Liver (tissue), 9 donors: ENCODE results near the gene STAC2. TPM values are rescaled to one million over a fixed set of nuclear protein-coding genes. Genes with fewer than 3 reads are reported as not detected.

Experiments used
- DNase-seq: peaks from one replicate; pipeline ENCODE4 v3.0.0-alpha.2; 2017; ENCODE audit warnings: low spot score
- H3K27ac ChIP-seq, 2 donors: one replicate each; pipeline ENCODE4 v1.7.0; 2013; ENCODE audit warnings: inconsistent platforms in 2 of 2, low read length in 2 of 2, control low read depth in 1 of 2, low read depth in 1 of 2, mild to moderate bottlenecking in 1 of 2
- H3K27me3 ChIP-seq, 4 donors: one replicate each; pipeline versions ENCODE4 v1.6.1 to v1.7.0; 2013; ENCODE audit warnings: low read length in 3 of 4, inconsistent platforms in 1 of 4, mild to moderate bottlenecking in 1 of 4, moderate library complexity in 1 of 4; ENCODE audit not compliant: control insufficient read depth in 4 of 4, insufficient read depth in 4 of 4
- H3K36me3 ChIP-seq, 4 donors: one replicate each; pipeline versions ENCODE4 v1.6.1 to v1.7.0; 2013; ENCODE audit warnings: low read length in 3 of 4, mild to moderate bottlenecking in 3 of 4, low read depth in 1 of 4, moderate library complexity in 1 of 4; ENCODE audit not compliant: control insufficient read depth in 4 of 4, insufficient read depth in 3 of 4
- H3K4me1 ChIP-seq, 4 donors: one replicate each; pipeline versions ENCODE4 v1.6.1 to v1.7.0; 2013; ENCODE audit warnings: low read length in 3 of 4, mild to moderate bottlenecking in 3 of 4, moderate library complexity in 1 of 4; ENCODE audit not compliant: control insufficient read depth in 4 of 4, insufficient read depth in 4 of 4
- H3K4me3 ChIP-seq, 3 donors: one replicate each; pipeline versions ENCODE4 v1.6.1 to v1.7.0; 2013; ENCODE audit warnings: low read length in 3 of 3, control low read depth in 1 of 3, low read depth in 1 of 3, mild to moderate bottlenecking in 1 of 3
- H3K9ac ChIP-seq, 2 donors: one replicate each; pipeline ENCODE4 v1.7.0; 2013; ENCODE audit warnings: low read length in 2 of 2, mild to moderate bottlenecking in 2 of 2, moderate library complexity in 2 of 2, control low read depth in 1 of 2, low read depth in 1 of 2
- H3K9me3 ChIP-seq, 4 donors: one replicate each; pipeline versions ENCODE4 v1.6.1 to v1.7.0; 2013; ENCODE audit warnings: low read length in 3 of 4; ENCODE audit not compliant: control insufficient read depth in 4 of 4
- EGR1 ChIP-seq, 2 donors: IDR thresholded peaks; 2 replicates each; pipeline ENCODE4 v1.6.1; 2016 to 2018; ENCODE audit warnings: antibody characterized with exemption in 2 of 2, low read depth in 2 of 2
- FOXA2 ChIP-seq: IDR thresholded peaks from 2 replicates; pipeline ENCODE4 v1.6.1; 2016; ENCODE audit warnings: antibody characterized with exemption
- GABPA ChIP-seq, 2 donors: IDR thresholded peaks in 1 of 2; conservative IDR thresholded peaks in 1 of 2; 2 replicates each; pipeline ENCODE4 v1.6.1; 2016; ENCODE audit warnings: antibody characterized with exemption in 2 of 2, mild to moderate bottlenecking in 1 of 2, moderate library complexity in 1 of 2
- HNF4G ChIP-seq: IDR thresholded peaks from 2 replicates; pipeline ENCODE4 v1.6.1; 2016; ENCODE audit warnings: antibody characterized with exemption
- MAX ChIP-seq: IDR thresholded peaks from 2 replicates; pipeline ENCODE4 v1.6.1; 2016; ENCODE audit warnings: antibody characterized with exemption
- NR2F2 ChIP-seq: IDR thresholded peaks from 2 replicates; pipeline ENCODE4 v1.6.1; 2016; ENCODE audit warnings: antibody characterized with exemption
- RXRA ChIP-seq, 2 donors: IDR thresholded peaks; 2 replicates each; pipeline ENCODE4 v1.6.1; 2017 to 2018; ENCODE audit warnings: antibody characterized with exemption in 2 of 2, mild to moderate bottlenecking in 1 of 2
- SP1 ChIP-seq: IDR thresholded peaks from 2 replicates; pipeline ENCODE4 v1.6.1; 2018; ENCODE audit warnings: antibody characterized with exemption, mild to moderate bottlenecking
- TAF1 ChIP-seq: conservative IDR thresholded peaks from 2 replicates; pipeline ENCODE4 v1.6.1; 2016; ENCODE audit warnings: antibody characterized with exemption, mild to moderate bottlenecking
- ZBTB33 ChIP-seq: IDR thresholded peaks from 2 replicates; pipeline ENCODE4 v1.6.1; 2016; ENCODE audit warnings: antibody characterized with exemption
- WGBS: extraction: QIAGEN DNeasy Blood & Tissue Kit; methylation state at CpG from one replicate; pipeline ENCODE4 v1.1.7; 2013; 5-methylcytosine and 5-hydroxymethylcytosine counted together
- polyA plus RNA-seq, 2 donors: library from polyadenylated mRNA; stranded (reverse) in 1 of 2; unstranded in 1 of 2; fragments of 200-250 nt in 1 of 2; fragments of >200 nt in 1 of 2; fragmentation: Nextera tagmentation in 1 of 2; extraction: Ambion mirVana in 1 of 2; gene quantifications; one replicate each; pipeline versions ENCODE4 v1.2.1 to v1.2.3, GENCODE V29; 2013 to 2015
- total RNA-seq, 2 donors: library from RNA; depleted of rRNA; stranded (reverse); fragments of >200 nt; gene quantifications; one replicate each; pipeline ENCODE4 v1.2.3, GENCODE V29; 2014
- TF ChIP-seq, protein P1 (sequence below): IDR thresholded peaks from 2 replicates; pipeline ENCODE4 v1.6.1; 2016; ENCODE audit warnings: antibody characterized with exemption, mild to moderate bottlenecking
- TF ChIP-seq, protein P2 (sequence below): fragments of 150-350 bp; IDR thresholded peaks from 2 replicates; pipeline ENCODE4 v1.5.1; 2017; ENCODE audit warnings: improper control_type of control experiment, low read depth, low read length; ENCODE audit not compliant: missing input control
- donor health status: healthy.
- donor health status: healthy.
- donor health status: healthy.
- donor health status: healthy.
- donor health status: healthy.

STAC2 gene
- total and polyA plus RNA-seq, 4 donors = not detected

- TF ChIP-seq GABPA (IDR thresholded peaks at IDR 0.05 in 1 of 2, conservative IDR thresholded peaks at IDR 0.05 in 1 of 2) = no peak
- TF ChIP-seq HNF4G = no peak
Measured at GRCh38 chr17:39221572-39221971, 4.2 kb downstream of the STAC2 start (continued).

DNA sequence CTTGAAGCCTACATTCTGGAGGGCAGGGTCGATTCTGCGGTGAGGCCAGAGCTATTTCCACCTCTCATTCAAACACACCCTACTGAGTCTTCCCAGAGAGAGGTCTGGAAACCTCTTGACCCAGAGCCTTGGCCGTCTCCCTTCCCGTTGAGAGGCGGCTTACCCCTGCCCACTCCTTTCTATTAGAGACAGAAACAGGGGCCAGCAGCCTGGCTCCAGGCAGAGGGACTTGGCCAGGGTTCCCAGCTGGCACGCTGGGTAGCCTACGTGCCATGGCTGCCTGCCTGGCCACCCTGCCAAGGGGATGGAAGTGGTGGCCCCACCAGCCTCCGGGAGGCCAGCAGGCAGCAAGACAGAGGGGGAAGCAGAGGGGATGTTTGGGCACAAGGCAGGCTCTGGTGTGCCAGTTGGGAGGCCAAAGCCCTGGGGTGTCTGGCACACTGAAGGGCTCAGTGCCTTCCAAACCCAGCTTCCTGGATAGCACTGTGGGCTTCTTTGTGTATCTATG lies 6.0 kb downstream of the STAC2 start:
- Histone ChIP-seq H3K9ac (no peak overlapping the region), H3K4me1 (peaks cover 0 to 3% (median under 1%) of the 10 kb centered on the region in 4 donors), H3K27me3 (no peaks in the 10 kb centered on the region), H3K27ac (no peak overlapping the region), H3K36me3 (no peaks in the 10 kb centered on the region), H3K9me3 (no peaks in the 10 kb centered on the region), H3K4me3 (no peak overlapping the region)
- WGBS = 59% methylated on average over 8 of the region's 8 CpGs
- no peak for DNase-seq
- no peak for TF ChIP-seq TAF1
- no peak for TF ChIP-seq FOXA2
- TF ChIP-seq SP1 = no peak
- no peak for TF ChIP-seq MAX
- no peak for TF ChIP-seq NR2F2
- no peak for TF ChIP-seq EGR1 (IDR thresholded peaks at IDR 0.05; ENCODE audit: low read depth in 2 of 2)
- no peak for TF ChIP-seq RXRA (IDR thresholded peaks at IDR 0.05)
- TF ChIP-seq GABPA (IDR thresholded peaks at IDR 0.05 in 1 of 2, conservative IDR thresholded peaks at IDR 0.05 in 1 of 2) = no peak
- TF ChIP-seq, protein P1, sequence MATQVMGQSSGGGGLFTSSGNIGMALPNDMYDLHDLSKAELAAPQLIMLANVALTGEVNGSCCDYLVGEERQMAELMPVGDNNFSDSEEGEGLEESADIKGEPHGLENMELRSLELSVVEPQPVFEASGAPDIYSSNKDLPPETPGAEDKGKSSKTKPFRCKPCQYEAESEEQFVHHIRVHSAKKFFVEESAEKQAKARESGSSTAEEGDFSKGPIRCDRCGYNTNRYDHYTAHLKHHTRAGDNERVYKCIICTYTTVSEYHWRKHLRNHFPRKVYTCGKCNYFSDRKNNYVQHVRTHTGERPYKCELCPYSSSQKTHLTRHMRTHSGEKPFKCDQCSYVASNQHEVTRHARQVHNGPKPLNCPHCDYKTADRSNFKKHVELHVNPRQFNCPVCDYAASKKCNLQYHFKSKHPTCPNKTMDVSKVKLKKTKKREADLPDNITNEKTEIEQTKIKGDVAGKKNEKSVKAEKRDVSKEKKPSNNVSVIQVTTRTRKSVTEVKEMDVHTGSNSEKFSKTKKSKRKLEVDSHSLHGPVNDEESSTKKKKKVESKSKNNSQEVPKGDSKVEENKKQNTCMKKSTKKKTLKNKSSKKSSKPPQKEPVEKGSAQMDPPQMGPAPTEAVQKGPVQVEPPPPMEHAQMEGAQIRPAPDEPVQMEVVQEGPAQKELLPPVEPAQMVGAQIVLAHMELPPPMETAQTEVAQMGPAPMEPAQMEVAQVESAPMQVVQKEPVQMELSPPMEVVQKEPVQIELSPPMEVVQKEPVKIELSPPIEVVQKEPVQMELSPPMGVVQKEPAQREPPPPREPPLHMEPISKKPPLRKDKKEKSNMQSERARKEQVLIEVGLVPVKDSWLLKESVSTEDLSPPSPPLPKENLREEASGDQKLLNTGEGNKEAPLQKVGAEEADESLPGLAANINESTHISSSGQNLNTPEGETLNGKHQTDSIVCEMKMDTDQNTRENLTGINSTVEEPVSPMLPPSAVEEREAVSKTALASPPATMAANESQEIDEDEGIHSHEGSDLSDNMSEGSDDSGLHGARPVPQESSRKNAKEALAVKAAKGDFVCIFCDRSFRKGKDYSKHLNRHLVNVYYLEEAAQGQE = no peak
- TF ChIP-seq, protein P2, sequence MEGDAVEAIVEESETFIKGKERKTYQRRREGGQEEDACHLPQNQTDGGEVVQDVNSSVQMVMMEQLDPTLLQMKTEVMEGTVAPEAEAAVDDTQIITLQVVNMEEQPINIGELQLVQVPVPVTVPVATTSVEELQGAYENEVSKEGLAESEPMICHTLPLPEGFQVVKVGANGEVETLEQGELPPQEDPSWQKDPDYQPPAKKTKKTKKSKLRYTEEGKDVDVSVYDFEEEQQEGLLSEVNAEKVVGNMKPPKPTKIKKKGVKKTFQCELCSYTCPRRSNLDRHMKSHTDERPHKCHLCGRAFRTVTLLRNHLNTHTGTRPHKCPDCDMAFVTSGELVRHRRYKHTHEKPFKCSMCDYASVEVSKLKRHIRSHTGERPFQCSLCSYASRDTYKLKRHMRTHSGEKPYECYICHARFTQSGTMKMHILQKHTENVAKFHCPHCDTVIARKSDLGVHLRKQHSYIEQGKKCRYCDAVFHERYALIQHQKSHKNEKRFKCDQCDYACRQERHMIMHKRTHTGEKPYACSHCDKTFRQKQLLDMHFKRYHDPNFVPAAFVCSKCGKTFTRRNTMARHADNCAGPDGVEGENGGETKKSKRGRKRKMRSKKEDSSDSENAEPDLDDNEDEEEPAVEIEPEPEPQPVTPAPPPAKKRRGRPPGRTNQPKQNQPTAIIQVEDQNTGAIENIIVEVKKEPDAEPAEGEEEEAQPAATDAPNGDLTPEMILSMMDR = no peak

GRCh38 chr17:39218906-39219305 lies 6.8 kb downstream of the STAC2 start:
- Histone ChIP-seq H3K27ac (no peak overlapping the region), H3K4me1 (no peaks in the 10 kb centered on the region), H3K36me3 (no peaks in the 10 kb centered on the region), H3K4me3 (no peak overlapping the region), H3K9me3 (no peaks in the 10 kb centered on the region), H3K9ac (no peak overlapping the region), H3K27me3 (no peaks in the 10 kb centered on the region)
- DNase-seq = no peak
- TF ChIP-seq ZBTB33 (no peak), TAF1 (no peak), FOXA2 (no peak), SP1 (no peak)
- TF ChIP-seq, protein P1 = no peak
- 70% methylated on average over 8 of the region's 8 CpGs for WGBS
